DMS114 treated with DMSO at 0.1 percent for 48 hours (cell line): ENCODE data around the gene NUDCD3.

Experiments
- DNase-seq: peaks from one replicate; lab custom pipeline; 2025; ENCODE audit not compliant: unreplicated experiment; lab: John Stamatoyannopoulos, UW

NUDCD3 gene

GRCh38 chr7:44372560-44373417 is 117.7 kb downstream of the NUDCD3 start:
- DNase-seq: no peak

- DNase-seq: no peak
These were observed 121.6 kb downstream of the NUDCD3 start for GRCh38 chr7:44368885-44369284.

GRCh38 chr7:44368455-44368854 is 122.0 kb downstream of the NUDCD3 start:
- no peak for DNase-seq

GRCh38 chr7:44367475-44368043 is 122.9 kb downstream of the NUDCD3 start:
- DNase-seq: no peak

- no peak for DNase-seq
These were observed 123.5 kb downstream of the NUDCD3 start for GRCh38 chr7:44366986-44367385.

- no peak for DNase-seq
These were observed 136.8 kb downstream of the NUDCD3 start for GRCh38 chr7:44353668-44354067.

- no peak for DNase-seq
These were observed 141.3 kb downstream of the NUDCD3 start for GRCh38 chr7:44348851-44349781.

- peak; percentile 35 for DNase-seq
These were observed 142.2 kb downstream of the NUDCD3 start for GRCh38 chr7:44348300-44348699.

GRCh38 chr7:44347546-44348114 is 142.8 kb downstream of the NUDCD3 start:
- DNase-seq: no peak

GRCh38 chr7:44346063-44346462 is 144.4 kb downstream of the NUDCD3 start:
- DNase-seq: no peak

- no peak for DNase-seq
These were observed 149.1 kb downstream of the NUDCD3 start for GRCh38 chr7:44341401-44341800.

GRCh38 chr7:44338600-44338999 is 151.9 kb downstream of the NUDCD3 start:
- DNase-seq: no peak

- DNase-seq: no peak
These were observed 154.0 kb downstream of the NUDCD3 start for GRCh38 chr7:44336491-44336890.

GRCh38 chr7:44335184-44335583 is 155.3 kb downstream of the NUDCD3 start:
- no peak for DNase-seq

GRCh38 chr7:44334734-44335097 is 155.7 kb downstream of the NUDCD3 start:
- DNase-seq: no peak

GRCh38 chr7:44333911-44334733 is 156.3 kb downstream of the NUDCD3 start:
- DNase-seq: no peak

- no peak for DNase-seq
These were observed 158.8 kb downstream of the NUDCD3 start for GRCh38 chr7:44331682-44332081.

GRCh38 chr7:44330331-44330730 is 160.1 kb downstream of the NUDCD3 start:
- no peak for DNase-seq

- no peak for DNase-seq
These were observed 160.6 kb downstream of the NUDCD3 start for GRCh38 chr7:44329888-44330287.
